A673 (cell line): Measurements from ENCODE around the gene CCL3. TPM values are rescaled to one million over a fixed set of nuclear protein-coding genes. Genes with fewer than 3 reads are reported as not detected.
"Not testable (repeated sequence)": the region's sequence is repeated elsewhere in the genome, so short reads cannot be mapped to it uniquely, and the experiment has no call there.

Experiments used
- BruUV-seq: library from RNA; stranded (reverse); fragments of 400-500 nt; replicated peaks from 2 replicates; lab custom pipeline; 2021; lab: Mats Ljungman, UMichigan
- CTCF ChIA-PET: fragments of 300-600 bp; sonication (Branson Sonifier 250); formaldehyde crosslinking; loops from one replicate; lab custom pipeline; 2022; ENCODE audit warnings: antibody characterized with exemption; lab: Charles Lee
- POLR2A ChIA-PET: fragments of 300-600 bp; sonication (Branson Sonifier 250); formaldehyde crosslinking; loops from one replicate; lab custom pipeline; 2022; ENCODE audit warnings: antibody characterized with exemption; ENCODE audit not compliant: low non-redundant PET; lab: Charles Lee
- DNase-seq: peaks from one replicate; pipeline ENCODE4 v3.0.0-alpha.2; 2015; ENCODE audit warnings: low spot score
- H3K27ac ChIP-seq: fragments of 200-600 bp; sonication (generic); 2 replicates; pipeline ENCODE4 v1.5.1; 2016; ENCODE audit warnings: mixed run types, low read depth, mild to moderate bottlenecking, mixed read lengths, antibody characterized with exemption, low read length; ENCODE audit not compliant: poor library complexity, severe bottlenecking
- H3K27me3 ChIP-seq: fragments of 200-600 bp; sonication (generic); replicated peaks from 2 replicates; pipeline ENCODE4 v1.6.1; 2017; ENCODE audit warnings: mixed run types, low read depth, mild to moderate bottlenecking, mixed read lengths, antibody characterized with exemption, low read length; ENCODE audit not compliant: insufficient read depth, poor library complexity
- H3K36me3 ChIP-seq: fragments of 200-600 bp; sonication (generic); 2 replicates; pipeline ENCODE4 v1.6.1; 2016; ENCODE audit warnings: mixed run types, mild to moderate bottlenecking, mixed read lengths, antibody characterized with exemption, low read length; ENCODE audit not compliant: insufficient read depth, poor library complexity, severe bottlenecking
- H3K4me1 ChIP-seq: fragments of 200-600 bp; sonication (generic); 2 replicates; pipeline ENCODE4 v1.6.1; 2017; ENCODE audit warnings: mixed run types, mild to moderate bottlenecking, mixed read lengths, antibody characterized with exemption, low read length; ENCODE audit not compliant: insufficient read depth, poor library complexity, severe bottlenecking
- H3K4me3 ChIP-seq: fragments of 200-600 bp; sonication (generic); 2 replicates; pipeline ENCODE4 v1.5.1; 2016; ENCODE audit warnings: low read depth, mixed run types, mild to moderate bottlenecking, mixed read lengths, low read length; ENCODE audit not compliant: poor library complexity, severe bottlenecking
- H3K9me3 ChIP-seq: fragments of 200-600 bp; sonication (generic); 2 replicates; pipeline ENCODE4 v1.6.1; 2016; ENCODE audit warnings: mixed run types, low read depth, mild to moderate bottlenecking, mixed read lengths, antibody characterized with exemption, low read length; ENCODE audit not compliant: poor library complexity, severe bottlenecking
- EZH2 ChIP-seq: fragments of 200-600 bp; sonication (generic); IDR thresholded peaks from 2 replicates; pipeline ENCODE4 v1.6.1; 2017; ENCODE audit warnings: borderline replicate concordance, low read depth, mild to moderate bottlenecking, mixed read lengths, antibody characterized with exemption, low read length; ENCODE audit not compliant: poor library complexity, severe bottlenecking
- intact Hi-C: fragments of 100-400 bp; cut with micrococcal nuclease; formaldehyde crosslinking; loops from one replicate; pipeline ENCODE4 v1.10.0; 2022; ENCODE audit not compliant: unreplicated experiment
- total RNA-seq: library from RNA; stranded (reverse); gene quantifications from 2 replicates; pipeline ENCODE4 v1.2.3, GENCODE V29; 2021
- TF ChIP-seq, protein P1 (sequence below): fragments of 300-800, 200-600 bp; sonication (generic); conservative IDR thresholded peaks from 2 replicates; pipeline ENCODE4 v1.5.1; 2017; ENCODE audit warnings: low read depth, mild to moderate bottlenecking, antibody characterized with exemption, low read length, moderate library complexity, mixed read lengths

The CCL3 gene
- total RNA-seq, 1 experiment from 2014 or later = not detected

DNA sequence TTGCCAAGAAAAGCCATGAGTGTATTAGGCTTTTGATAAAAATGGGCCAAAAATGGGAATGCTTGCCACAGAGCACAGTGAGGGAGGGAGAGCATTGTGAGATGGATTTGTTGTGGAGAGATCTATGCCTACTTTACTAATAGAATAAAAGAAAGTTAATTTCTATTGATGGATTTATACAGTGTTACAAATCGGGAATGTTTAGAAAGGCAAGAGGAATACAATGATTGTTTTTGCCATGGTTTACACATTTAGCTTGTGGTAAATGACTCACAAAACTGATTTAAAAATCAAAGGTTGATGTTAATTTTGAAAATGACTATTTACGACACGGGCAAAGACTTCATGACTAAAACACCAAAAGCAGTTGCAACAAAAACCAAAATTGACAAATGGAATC, 30.3 kb upstream of the CCL3 start:
- ChIA-PET CTCF (no interaction called here), POLR2A (no interaction called here)
- H3K9me3 ChIP-seq = no peaks in the 10 kb centered on the region
- TF ChIP-seq, protein P1, sequence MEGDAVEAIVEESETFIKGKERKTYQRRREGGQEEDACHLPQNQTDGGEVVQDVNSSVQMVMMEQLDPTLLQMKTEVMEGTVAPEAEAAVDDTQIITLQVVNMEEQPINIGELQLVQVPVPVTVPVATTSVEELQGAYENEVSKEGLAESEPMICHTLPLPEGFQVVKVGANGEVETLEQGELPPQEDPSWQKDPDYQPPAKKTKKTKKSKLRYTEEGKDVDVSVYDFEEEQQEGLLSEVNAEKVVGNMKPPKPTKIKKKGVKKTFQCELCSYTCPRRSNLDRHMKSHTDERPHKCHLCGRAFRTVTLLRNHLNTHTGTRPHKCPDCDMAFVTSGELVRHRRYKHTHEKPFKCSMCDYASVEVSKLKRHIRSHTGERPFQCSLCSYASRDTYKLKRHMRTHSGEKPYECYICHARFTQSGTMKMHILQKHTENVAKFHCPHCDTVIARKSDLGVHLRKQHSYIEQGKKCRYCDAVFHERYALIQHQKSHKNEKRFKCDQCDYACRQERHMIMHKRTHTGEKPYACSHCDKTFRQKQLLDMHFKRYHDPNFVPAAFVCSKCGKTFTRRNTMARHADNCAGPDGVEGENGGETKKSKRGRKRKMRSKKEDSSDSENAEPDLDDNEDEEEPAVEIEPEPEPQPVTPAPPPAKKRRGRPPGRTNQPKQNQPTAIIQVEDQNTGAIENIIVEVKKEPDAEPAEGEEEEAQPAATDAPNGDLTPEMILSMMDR = no peak
- TF ChIP-seq EZH2 = no peak
- no peak overlapping the region for H3K4me3 ChIP-seq
- no peak for DNase-seq
- H3K27ac ChIP-seq = no peak overlapping the region
- intact Hi-C loops = no loop called here
- H3K36me3 ChIP-seq = no peaks in the 10 kb centered on the region
- H3K4me1 ChIP-seq = no peaks in the 10 kb centered on the region
- no peaks in the 10 kb centered on the region for H3K27me3 ChIP-seq
- no TSS peak for BruUV-seq

DNA sequence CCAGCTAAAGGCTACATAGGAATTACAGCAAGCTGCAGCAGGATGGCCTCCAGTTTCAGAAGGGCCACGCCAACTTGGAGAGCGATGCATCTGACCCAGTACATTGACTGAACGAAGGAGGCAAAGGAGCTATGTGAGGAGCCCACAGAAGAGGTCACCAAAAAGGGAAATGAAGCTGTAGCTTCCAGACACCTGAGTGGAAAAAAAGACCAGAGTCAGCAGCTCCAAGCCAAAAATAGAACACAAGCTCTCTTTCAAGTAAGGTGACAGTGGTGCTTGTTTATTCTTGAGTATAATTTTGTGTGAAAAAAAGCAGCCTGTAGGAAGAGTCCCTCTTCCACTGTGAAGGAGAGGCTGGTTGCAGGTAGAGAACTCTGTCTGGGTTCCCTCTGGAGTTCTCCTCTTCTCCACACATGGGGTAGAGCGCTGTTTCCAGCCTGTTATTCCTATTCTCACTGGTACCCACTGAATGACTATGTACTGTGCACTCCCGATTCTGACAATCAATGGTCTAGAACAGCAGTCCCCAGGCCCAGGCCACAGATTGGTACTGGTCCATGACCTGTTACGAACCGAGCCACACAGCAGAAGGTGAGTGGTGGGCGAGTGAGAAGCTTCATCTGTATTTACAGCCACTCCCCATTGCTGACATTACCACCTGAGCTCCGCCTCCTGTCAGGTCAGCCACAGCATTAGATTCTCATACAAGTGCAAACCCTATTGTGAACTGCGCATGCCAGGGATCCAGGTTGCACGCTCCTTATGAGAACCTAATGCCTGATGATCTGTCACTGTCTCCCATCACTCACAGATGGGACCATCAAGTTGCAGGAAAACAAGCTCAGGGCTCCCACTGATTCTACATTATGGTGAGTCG, 28.8 kb upstream of the CCL3 start:
- POLR2A ChIA-PET = no interaction called here
- no peak for TF ChIP-seq EZH2
- TF ChIP-seq, protein P1 = no peak
- intact Hi-C loops = no loop called here

DNA sequence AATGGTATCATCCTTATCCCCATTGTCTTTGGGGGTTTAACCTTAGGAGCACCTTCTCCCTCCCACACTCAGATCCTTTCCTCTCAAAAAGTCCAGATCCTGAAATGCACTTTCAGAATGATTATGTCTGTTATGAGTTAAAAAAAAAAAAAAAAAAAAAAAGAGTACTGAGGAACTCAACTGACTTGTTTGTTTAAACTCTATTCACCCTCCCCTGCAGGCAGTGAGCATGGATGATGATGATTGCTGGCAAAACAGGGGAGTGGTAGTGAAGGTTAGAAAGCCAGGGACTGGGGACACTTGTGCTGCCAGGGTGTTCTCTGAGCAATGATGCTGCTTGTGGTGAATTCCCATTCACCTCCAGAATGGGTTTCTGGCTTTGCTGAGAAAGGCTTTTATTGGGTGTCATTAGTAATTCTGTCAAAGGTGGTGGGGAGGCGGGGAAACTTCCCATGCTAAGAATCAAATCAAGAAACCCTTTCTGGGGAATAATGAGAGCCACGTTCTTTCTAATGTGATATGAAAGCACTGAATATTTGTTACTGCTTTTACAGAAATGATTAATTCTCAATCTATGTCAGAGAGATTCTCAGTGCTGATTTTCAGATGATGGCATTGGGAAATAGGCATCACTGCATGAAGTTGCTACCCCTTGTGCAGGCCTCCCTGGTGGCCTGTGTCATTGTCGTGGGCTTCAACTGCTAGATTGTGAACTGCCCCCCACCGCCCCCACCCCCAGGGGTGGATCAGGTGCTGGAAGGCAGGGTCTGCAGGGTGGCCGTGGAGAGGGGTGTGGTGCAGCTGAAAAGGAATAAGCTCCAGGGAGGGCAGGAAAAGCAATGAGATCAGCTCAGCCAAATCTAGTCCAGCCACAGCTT, 27.8 kb upstream of the CCL3 start:
- TF ChIP-seq, protein P1 = no peak
- no peak for TF ChIP-seq EZH2
- intact Hi-C loops = no loop called here
- no peaks in the 10 kb centered on the region for H3K27me3 ChIP-seq
- no peaks in the 10 kb centered on the region for H3K4me1 ChIP-seq
- ChIA-PET POLR2A (no interaction called here), CTCF (no interaction called here)
- H3K27ac ChIP-seq = no peak overlapping the region
- no peak for DNase-seq
- BruUV-seq = no TSS peak
- no peaks in the 10 kb centered on the region for H3K36me3 ChIP-seq
- no peaks in the 10 kb centered on the region for H3K9me3 ChIP-seq
- H3K4me3 ChIP-seq = no peak overlapping the region

More for the DNA sequence above, 28.8 kb upstream of the CCL3 start:
- no peaks in the 10 kb centered on the region for H3K27me3 ChIP-seq
- no peaks in the 10 kb centered on the region for H3K36me3 ChIP-seq
- no peak overlapping the region for H3K27ac ChIP-seq
- H3K4me1 ChIP-seq = no peaks in the 10 kb centered on the region
- no peak for DNase-seq
- no peaks in the 10 kb centered on the region for H3K9me3 ChIP-seq
- CTCF ChIA-PET = no interaction called here
- no peak overlapping the region for H3K4me3 ChIP-seq
- BruUV-seq = no TSS peak

DNA sequence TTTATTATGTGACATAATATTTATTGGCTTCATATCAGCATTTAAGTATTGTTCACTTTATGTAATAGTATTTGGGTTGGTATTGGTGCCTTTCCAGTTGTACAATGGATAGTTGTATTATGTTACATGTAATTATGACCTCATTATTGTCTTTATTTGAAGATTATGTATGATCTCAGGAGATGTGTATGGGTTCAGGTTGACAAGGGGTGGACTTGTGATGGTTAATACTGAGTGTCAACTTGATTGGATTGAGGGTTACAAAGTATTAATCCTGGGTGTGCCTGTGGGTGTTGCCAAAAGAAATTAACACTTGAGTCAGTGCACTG, 25.7 kb upstream of the CCL3 start:
- POLR2A ChIA-PET, H3K27me3 ChIP-seq, H3K4me3 ChIP-seq, BruUV-seq, H3K27ac ChIP-seq, H3K9me3 ChIP-seq, DNase-seq, CTCF ChIA-PET, intact Hi-C loops, H3K4me1 ChIP-seq, H3K36me3 ChIP-seq: not testable (repeated sequence)

DNA sequence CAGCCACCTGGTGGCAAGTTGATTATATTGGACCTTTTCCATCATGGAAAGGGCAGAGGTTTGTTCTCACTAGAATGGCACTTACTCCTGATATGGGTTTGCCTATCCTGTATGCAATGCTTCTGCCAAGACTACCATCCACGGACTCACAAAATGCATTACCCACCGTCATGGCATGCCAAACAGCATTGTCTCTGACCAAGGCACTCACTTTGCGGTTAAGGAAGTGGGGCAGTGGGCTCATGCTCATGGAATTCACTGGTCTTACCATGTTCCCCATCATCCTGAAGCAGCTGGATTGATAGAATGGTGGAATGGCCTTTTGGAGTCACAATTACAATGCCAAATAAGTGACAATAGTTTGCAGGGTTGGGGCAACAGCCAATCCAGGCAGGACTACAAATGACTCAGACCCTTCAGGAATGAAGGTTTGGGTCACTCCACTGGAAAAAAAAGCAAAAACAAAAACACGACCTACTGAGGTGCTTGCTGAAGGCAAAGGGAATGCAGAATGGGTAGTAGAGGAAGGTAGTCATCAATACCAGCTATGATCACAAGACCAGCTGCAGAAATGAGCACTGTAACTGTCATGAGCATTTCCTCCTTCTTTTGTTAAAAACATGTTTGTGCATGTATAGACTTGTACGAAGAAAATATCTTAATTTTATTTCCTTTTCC, 25.2 kb upstream of the CCL3 start:
- intact Hi-C loops, BruUV-seq, POLR2A ChIA-PET, H3K27me3 ChIP-seq, H3K4me3 ChIP-seq, H3K27ac ChIP-seq, H3K4me1 ChIP-seq, H3K9me3 ChIP-seq, DNase-seq, H3K36me3 ChIP-seq, CTCF ChIA-PET: not testable (repeated sequence)
